T-cell (primary cell): ENCODE measurements around the gene BNC2. TPM values are rescaled to one million over a fixed set of nuclear protein-coding genes. Genes with fewer than 3 reads are reported as not detected.

Experiments used
- ATAC-seq, 4 experiments: fragments of 200-7000 bp in 3 of 4; fragments of 150-1000 bp in 1 of 4; cut with Tn5 transposase; replicated peaks in 1 of 4; 1 replicate in 3 of 4; 2 replicates in 1 of 4; pipeline ENCODE4 v1.10.0; 2021; ENCODE audit warnings: moderate library complexity in 3 of 4, mild to moderate bottlenecking in 2 of 4, moderate number of reproducible peaks in 1 of 4
- CTCF ChIA-PET, 2 donors: fragments of 300-600 bp; sonication (Branson Sonifier 250); formaldehyde crosslinking; loops; one replicate each; lab custom pipeline; 2022; ENCODE audit warnings: antibody characterized with exemption in 2 of 2; lab: Charles Lee
- POLR2A ChIA-PET, 2 donors: fragments of 300-600 bp; sonication (Branson Sonifier 250); formaldehyde crosslinking; loops; one replicate each; lab custom pipeline; 2022; ENCODE audit warnings: antibody characterized with exemption in 2 of 2; lab: Charles Lee
- DNase-seq, 35 experiments: peaks; one replicate each; pipeline versions ENCODE4 v3.0.0 to v3.0.0-alpha.2; 2013 to 2023
- H3K27ac ChIP-seq: one replicate; pipeline ENCODE4 v1.5.1; 2013; ENCODE audit warnings: low read length
- H3K27me3 ChIP-seq, 2 experiments: replicated peaks in 1 of 2; 1 replicate in 1 of 2; 2 replicates in 1 of 2; pipeline versions ENCODE4 v1.6.1 to v1.7.0; 2013; ENCODE audit warnings: low read length in 1 of 2, mixed read lengths in 1 of 2; ENCODE audit not compliant: control insufficient read depth in 2 of 2, insufficient read depth in 2 of 2; ENCODE audit errors: extremely low read depth in 1 of 2
- H3K36me3 ChIP-seq, 2 donors: 1 replicate in 1 of 2; 2 replicates in 1 of 2; pipeline versions ENCODE4 v1.6.1 to v1.7.0; 2013; ENCODE audit warnings: low read length in 1 of 2; ENCODE audit not compliant: control insufficient read depth in 2 of 2, insufficient read depth in 1 of 2; ENCODE audit errors: extremely low read depth in 1 of 2
- H3K4me1 ChIP-seq, 2 experiments: 1 replicate in 1 of 2; 2 replicates in 1 of 2; pipeline versions ENCODE4 v1.6.1 to v1.7.0; 2013; ENCODE audit warnings: low read length in 2 of 2, mixed read lengths in 1 of 2; ENCODE audit not compliant: insufficient read depth in 2 of 2, control insufficient read depth in 1 of 2; ENCODE audit errors: extremely low read depth in 1 of 2
- H3K4me3 ChIP-seq, 2 donors: 1 replicate in 1 of 2; 2 replicates in 1 of 2; pipeline versions ENCODE4 v1.5.1 to v1.7.0; 2013; ENCODE audit warnings: mild to moderate bottlenecking in 2 of 2, low read length in 1 of 2, moderate library complexity in 1 of 2; ENCODE audit not compliant: control insufficient read depth in 1 of 2; ENCODE audit errors: extremely low read depth in 1 of 2
- H3K9me3 ChIP-seq: 2 replicates; pipeline ENCODE4 v1.7.0; 2013
- H3K27ac Mint-ChIP-seq, 2 donors: one replicate each; pipeline ENCODE4 v1.8.0; 2020 to 2021; ENCODE audit warnings: mild to moderate bottlenecking in 2 of 2, mixed read lengths in 2 of 2
- H3K27me3 Mint-ChIP-seq, 2 donors: one replicate each; pipeline ENCODE4 v1.8.0; 2021 to 2022; ENCODE audit warnings: mixed read lengths in 2 of 2
- H3K36me3 Mint-ChIP-seq: one replicate; pipeline ENCODE4 v1.8.0; 2021; ENCODE audit warnings: mixed read lengths
- H3K4me1 Mint-ChIP-seq, 3 donors: one replicate each; pipeline ENCODE4 v1.8.0; 2020 to 2022; ENCODE audit warnings: mixed read lengths in 3 of 3, mild to moderate bottlenecking in 1 of 3
- H3K4me3 Mint-ChIP-seq, 3 donors: one replicate each; pipeline ENCODE4 v1.8.0; 2020 to 2022; ENCODE audit warnings: mild to moderate bottlenecking in 3 of 3, mixed read lengths in 3 of 3, moderate library complexity in 3 of 3
- H3K9me3 Mint-ChIP-seq, 3 donors: one replicate each; pipeline ENCODE4 v1.8.0; 2020 to 2022; ENCODE audit warnings: mixed read lengths in 3 of 3
- WGBS: methylation state at CpG from one replicate; pipeline ENCODE4 v1.1.5; 2013; ENCODE audit warnings: missing lambda C conversion rate; ENCODE audit not compliant: insufficient coverage; 5-methylcytosine and 5-hydroxymethylcytosine counted together
- total RNA-seq, 35 experiments: library from RNA in 6 of 35; stranded (reverse) in 6 of 35; fragments of 120-200 nt in 1 of 35; gene quantifications; one replicate each; pipeline versions ENCODE4 v1.2.1 to v1.2.4 and lab custom pipeline; 2013 to 2026

The BNC2 gene
- total RNA-seq, 5 donors from 2014 or later (not counting 1 experiment from before 2014, with no cell fraction given): 0.03 to 2.1 (median 0.57) TPM

- no peaks in the 10 kb centered on the region for H3K27me3 ChIP-seq
- H3K9me3 Mint-ChIP-seq: peaks cover 2 to 15% (median 4%) of the 10 kb centered on the region in 3 donors
- no peak for DNase-seq
- H3K9me3 ChIP-seq: no peaks in the 10 kb centered on the region
- H3K4me1 Mint-ChIP-seq: no peaks in the 10 kb centered on the region
- H3K4me3 Mint-ChIP-seq: no peak overlapping the region
- no peaks in the 10 kb centered on the region for H3K36me3 Mint-ChIP-seq
- no peak for ATAC-seq
- WGBS: no CpG with 5 or more reads among the region's 2 CpGs
- CTCF ChIA-PET: no interaction called here
- no peaks in the 10 kb centered on the region for H3K27me3 Mint-ChIP-seq
- H3K4me3 ChIP-seq: no peak overlapping the region
- H3K27ac Mint-ChIP-seq: no peak overlapping the region
- H3K4me1 ChIP-seq: no peaks in the 10 kb centered on the region
- H3K27ac ChIP-seq: no peak overlapping the region
- H3K36me3 ChIP-seq: no peaks in the 10 kb centered on the region
- POLR2A ChIA-PET: no interaction called here
Measured at GRCh38 chr9:16627521-16627920, 242.9 kb downstream of the BNC2 start.

GRCh38 chr9:16626577-16627130 is 243.8 kb downstream of the BNC2 start:
- Mint-ChIP-seq H3K36me3 (no peaks in the 10 kb centered on the region), H3K4me1 (no peaks in the 10 kb centered on the region), H3K27me3 (no peaks in the 10 kb centered on the region), H3K27ac (no peak overlapping the region), H3K4me3 (no peak overlapping the region), H3K9me3 (peaks cover 2 to 13% (median 4%) of the 10 kb centered on the region in 3 donors)
- 77% methylated on average over 13 of the region's 13 CpGs for WGBS
- ChIA-PET POLR2A (no interaction called here), CTCF (no interaction called here)
- Histone ChIP-seq H3K4me1 (no peaks in the 10 kb centered on the region), H3K36me3 (no peaks in the 10 kb centered on the region), H3K27ac (no peak overlapping the region), H3K27me3 (no peaks in the 10 kb centered on the region), H3K9me3 (no peaks in the 10 kb centered on the region), H3K4me3 (no peak overlapping the region)
- DNase-seq (no peak), ATAC-seq (no peak)

- no peaks in the 10 kb centered on the region for H3K4me1 Mint-ChIP-seq
- no peaks in the 10 kb centered on the region for H3K36me3 Mint-ChIP-seq
- DNase-seq (no peak), ATAC-seq (no peak)
- no peaks in the 10 kb centered on the region for H3K27me3 Mint-ChIP-seq
- Histone ChIP-seq H3K36me3 (no peaks in the 10 kb centered on the region), H3K9me3 (no peaks in the 10 kb centered on the region), H3K27ac (no peak overlapping the region), H3K4me3 (no peak overlapping the region), H3K4me1 (no peaks in the 10 kb centered on the region), H3K27me3 (no peaks in the 10 kb centered on the region)
- ChIA-PET CTCF (no interaction called here), POLR2A (no interaction called here)
- H3K4me3 Mint-ChIP-seq: no peak overlapping the region
- peaks cover 2 to 8% (median 4%) of the 10 kb centered on the region in 3 donors for H3K9me3 Mint-ChIP-seq
- WGBS: no CpG with 5 or more reads among the region's 1 CpG
- H3K27ac Mint-ChIP-seq: no peak overlapping the region
Measured at GRCh38 chr9:16625811-16626210, 244.7 kb downstream of the BNC2 start.

- Mint-ChIP-seq H3K9me3 (peaks cover 2 to 8% (median 4%) of the 10 kb centered on the region in 3 donors), H3K4me1 (no peaks in the 10 kb centered on the region), H3K27me3 (no peaks in the 10 kb centered on the region), H3K4me3 (no peak overlapping the region), H3K27ac (no peak overlapping the region), H3K36me3 (no peaks in the 10 kb centered on the region)
- H3K9me3 ChIP-seq: no peaks in the 10 kb centered on the region
- 100% methylated on average over 1 of the region's 9 CpGs for WGBS
- DNase-seq (no peak), ATAC-seq (no peak)
- H3K27ac ChIP-seq: no peak overlapping the region
- ChIA-PET CTCF (no interaction called here), POLR2A (no interaction called here)
- no peaks in the 10 kb centered on the region for H3K27me3 ChIP-seq
- H3K4me3 ChIP-seq: no peak overlapping the region
- no peaks in the 10 kb centered on the region for H3K4me1 ChIP-seq
- H3K36me3 ChIP-seq: no peaks in the 10 kb centered on the region
Measured at GRCh38 chr9:16625161-16625631, 245.3 kb downstream of the BNC2 start.

DNA sequence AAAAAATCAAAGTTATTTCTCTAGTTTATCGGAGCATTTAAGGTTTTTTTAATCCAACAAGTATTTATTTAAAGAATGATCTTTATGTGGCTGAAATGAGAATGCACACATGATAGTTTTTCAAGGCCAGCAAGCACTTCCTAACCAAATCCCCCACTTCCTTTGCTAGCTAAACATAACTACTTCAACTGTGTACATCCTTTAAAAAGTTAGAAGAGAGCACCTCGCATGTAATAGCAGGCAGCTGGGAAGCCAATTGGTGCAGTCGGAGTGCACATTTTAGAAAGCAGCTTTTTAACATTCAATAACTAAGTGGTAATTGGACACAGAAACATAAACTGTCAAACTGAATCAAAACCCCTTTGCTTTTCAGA is 245.7 kb downstream of the BNC2 start:
- H3K4me1 ChIP-seq: no peaks in the 10 kb centered on the region
- POLR2A ChIA-PET: no interaction called here
- H3K27ac ChIP-seq: no peak overlapping the region
- H3K27ac Mint-ChIP-seq: no peak overlapping the region
- no peak overlapping the region for H3K4me3 ChIP-seq
- H3K27me3 Mint-ChIP-seq: no peaks in the 10 kb centered on the region
- H3K4me1 Mint-ChIP-seq: no peaks in the 10 kb centered on the region
- DNase-seq: no peak
- CTCF ChIA-PET: no interaction called here
- H3K36me3 Mint-ChIP-seq: no peaks in the 10 kb centered on the region
- ATAC-seq: no peak
- H3K9me3 Mint-ChIP-seq: peaks cover 2 to 10% (median 4%) of the 10 kb centered on the region in 3 donors
- no peaks in the 10 kb centered on the region for H3K27me3 ChIP-seq
- H3K4me3 Mint-ChIP-seq: no peak overlapping the region
- no peaks in the 10 kb centered on the region for H3K36me3 ChIP-seq
- WGBS: no CpG with 5 or more reads among the region's 3 CpGs
- no peaks in the 10 kb centered on the region for H3K9me3 ChIP-seq

DNA sequence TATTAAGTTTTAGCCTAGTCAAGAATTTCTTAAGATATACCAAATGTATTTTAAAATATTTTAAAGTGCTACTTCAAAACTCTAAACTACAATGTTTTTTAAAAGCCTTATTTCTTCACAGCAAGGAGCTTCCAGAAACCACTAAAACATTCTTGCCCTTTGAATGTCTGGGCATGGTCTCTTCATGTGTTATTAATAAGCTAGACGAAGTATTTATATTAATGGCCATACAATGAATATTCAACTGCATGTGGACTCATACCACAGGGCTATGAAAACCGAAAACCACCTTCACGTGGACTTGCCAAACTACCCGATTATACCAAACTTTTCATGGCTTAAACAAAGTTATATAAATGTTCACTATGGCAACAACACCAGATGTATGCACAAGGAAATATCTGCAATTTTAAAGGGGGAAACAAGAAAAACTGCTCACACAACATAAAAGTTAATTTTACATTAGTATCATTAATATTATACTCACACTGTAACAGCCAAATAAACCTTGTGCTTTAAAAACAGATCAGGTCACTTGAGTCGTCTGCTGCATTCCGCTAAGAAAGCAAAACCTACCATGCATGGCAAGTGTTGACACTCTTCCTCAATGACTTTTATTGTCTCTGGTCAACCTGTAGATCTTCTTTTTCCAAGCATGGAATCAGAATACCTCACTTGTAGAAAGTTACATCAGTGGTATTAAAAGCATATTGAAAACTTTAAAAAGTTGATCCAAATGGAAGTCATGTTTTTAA is 246.3 kb downstream of the BNC2 start:
- no peak for DNase-seq
- CTCF ChIA-PET: no interaction called here
- Histone ChIP-seq H3K4me1 (no peaks in the 10 kb centered on the region), H3K27me3 (no peaks in the 10 kb centered on the region), H3K36me3 (no peaks in the 10 kb centered on the region), H3K4me3 (no peak overlapping the region), H3K9me3 (no peaks in the 10 kb centered on the region), H3K27ac (no peak overlapping the region)
- no peaks in the 10 kb centered on the region for H3K27me3 Mint-ChIP-seq
- no peak overlapping the region for H3K4me3 Mint-ChIP-seq
- no peak overlapping the region for H3K27ac Mint-ChIP-seq
- 100% methylated on average over 1 of the region's 6 CpGs for WGBS
- no peaks in the 10 kb centered on the region for H3K36me3 Mint-ChIP-seq
- peaks cover under 1 to 11% (median 4%) of the 10 kb centered on the region in 3 donors for H3K9me3 Mint-ChIP-seq
- H3K4me1 Mint-ChIP-seq: no peaks in the 10 kb centered on the region
- POLR2A ChIA-PET: no interaction called here
- ATAC-seq: no peak
